Prostate gland (tissue), 2 donors: ENCODE results near the gene PCNT.

Experiments
- POLR2A ChIP-seq: fragments of 450-650 bp; IDR thresholded peaks from one replicate; pipeline ENCODE4 v1.6.1; 2016; ENCODE audit warnings: antibody characterized with exemption, mild to moderate bottlenecking
- POLR2AphosphoS5 ChIP-seq: sonication (generic); formaldehyde crosslinking; IDR thresholded peaks from one replicate; pipeline ENCODE4 v1.6.1; 2017; ENCODE audit warnings: antibody characterized with exemption
- TF ChIP-seq, protein P1 (sequence below), 4 experiments: fragments of 200-600 bp in 2 of 4; fragments of 450-650 bp in 2 of 4; sonication (generic) in 2 of 4; IDR thresholded peaks; 1 replicate in 3 of 4; 2 replicates in 1 of 4; pipeline ENCODE4 v1.5.1; 2016 to 2019; ENCODE audit warnings: antibody characterized with exemption in 4 of 4, mild to moderate bottlenecking in 2 of 4, moderate library complexity in 2 of 4

DNA sequence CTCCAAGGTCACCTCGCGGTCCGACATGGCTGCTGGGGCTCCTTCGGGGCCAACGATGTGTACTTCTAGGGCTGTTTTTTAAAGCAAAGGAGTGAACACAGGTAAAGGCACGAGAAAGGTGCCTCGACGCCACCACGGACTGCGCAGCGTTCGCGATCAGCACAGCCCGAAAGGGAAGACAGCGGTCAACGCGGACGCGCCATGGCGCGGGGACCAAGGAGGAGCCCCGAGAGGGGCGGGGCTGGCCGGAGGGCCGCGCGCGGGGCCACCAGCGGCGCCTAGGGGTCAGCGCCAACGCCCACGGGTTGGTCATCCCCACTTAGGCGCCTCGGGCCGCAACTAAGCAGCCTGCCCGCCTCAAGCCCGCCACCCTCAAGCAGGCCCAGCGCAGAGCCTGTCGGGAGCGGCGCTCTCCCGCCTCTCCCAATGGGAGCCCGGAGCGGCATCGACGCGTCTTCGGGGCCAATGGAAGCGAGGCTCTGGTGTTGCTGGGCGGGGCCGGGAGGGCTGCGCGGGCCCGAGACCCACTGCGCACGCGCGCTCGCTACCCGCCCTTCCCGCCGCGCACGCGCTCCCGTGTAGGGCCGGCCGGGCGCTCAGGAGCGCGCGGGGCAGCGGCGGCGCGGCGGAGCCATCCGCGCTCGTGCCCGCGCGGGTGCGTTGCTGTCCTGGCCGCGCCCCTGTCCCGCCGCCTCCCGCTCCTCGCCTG, 134.5 kb downstream of the PCNT start, which contains the start of gene DIP2A:
- TF ChIP-seq, protein P1, sequence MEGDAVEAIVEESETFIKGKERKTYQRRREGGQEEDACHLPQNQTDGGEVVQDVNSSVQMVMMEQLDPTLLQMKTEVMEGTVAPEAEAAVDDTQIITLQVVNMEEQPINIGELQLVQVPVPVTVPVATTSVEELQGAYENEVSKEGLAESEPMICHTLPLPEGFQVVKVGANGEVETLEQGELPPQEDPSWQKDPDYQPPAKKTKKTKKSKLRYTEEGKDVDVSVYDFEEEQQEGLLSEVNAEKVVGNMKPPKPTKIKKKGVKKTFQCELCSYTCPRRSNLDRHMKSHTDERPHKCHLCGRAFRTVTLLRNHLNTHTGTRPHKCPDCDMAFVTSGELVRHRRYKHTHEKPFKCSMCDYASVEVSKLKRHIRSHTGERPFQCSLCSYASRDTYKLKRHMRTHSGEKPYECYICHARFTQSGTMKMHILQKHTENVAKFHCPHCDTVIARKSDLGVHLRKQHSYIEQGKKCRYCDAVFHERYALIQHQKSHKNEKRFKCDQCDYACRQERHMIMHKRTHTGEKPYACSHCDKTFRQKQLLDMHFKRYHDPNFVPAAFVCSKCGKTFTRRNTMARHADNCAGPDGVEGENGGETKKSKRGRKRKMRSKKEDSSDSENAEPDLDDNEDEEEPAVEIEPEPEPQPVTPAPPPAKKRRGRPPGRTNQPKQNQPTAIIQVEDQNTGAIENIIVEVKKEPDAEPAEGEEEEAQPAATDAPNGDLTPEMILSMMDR (IDR thresholded peaks at IDR 0.05): no peak
- TF ChIP-seq POLR2A (peak; percentile 88), POLR2AphosphoS5 (peak; percentile 91)
